ENCODE results near the gene ARHGAP6.

ARHGAP6 gene

DNA sequence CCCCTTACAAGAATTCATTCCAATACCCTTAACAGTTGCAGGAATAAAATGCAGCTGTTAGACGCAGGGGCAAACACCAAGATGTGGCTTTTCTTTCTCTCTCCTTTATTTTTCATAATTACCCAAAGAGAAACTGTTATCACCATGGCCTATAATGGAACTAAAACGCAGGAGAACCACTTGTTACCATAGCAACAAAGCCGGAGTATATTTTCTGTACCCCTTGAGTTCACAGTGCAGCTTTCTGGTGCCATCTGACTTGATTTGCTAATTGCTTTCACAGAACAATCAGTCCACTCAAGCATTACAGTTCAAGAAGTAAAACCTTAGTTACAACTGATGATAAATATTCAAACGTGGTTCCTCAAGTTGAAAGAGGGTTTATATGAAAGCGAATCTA, 214.6 kb downstream of the ARHGAP6 start:
- intact Hi-C loops (cut with DNase I; ENCODE audit: low total_unique reads): no loop called here
- H3K9me3 ChIP-seq: no peaks in the 10 kb centered on the region
- no peak for DNase-seq
- peaks cover 0 to 16% (median 0%) of the 10 kb centered on the region in 4 donors for H3K4me1 ChIP-seq
- no peak for TF ChIP-seq CTCF (IDR thresholded peaks at IDR 0.05)
- H3K27ac ChIP-seq: no peak overlapping the region
- H3K27me3 ChIP-seq: no peaks in the 10 kb centered on the region
- no peaks in the 10 kb centered on the region for H3K36me3 ChIP-seq
- H3K4me3 ChIP-seq: no peak overlapping the region

- no peak overlapping the region for H3K4me3 ChIP-seq
- no peak overlapping the region for H3K27ac ChIP-seq
- TF ChIP-seq CTCF (IDR thresholded peaks at IDR 0.05): no peak
- no peak for DNase-seq
- no peaks in the 10 kb centered on the region for H3K27me3 ChIP-seq
- H3K9me3 ChIP-seq: no peaks in the 10 kb centered on the region
- H3K36me3 ChIP-seq: no peaks in the 10 kb centered on the region
- intact Hi-C loops (cut with DNase I; ENCODE audit: low total_unique reads): no loop called here
- H3K4me1 ChIP-seq: peaks cover 0 to 24% (median 0%) of the 10 kb centered on the region in 4 donors
These were observed 215.4 kb downstream of the ARHGAP6 start for GRCh38 chrX:11450354-11450753.

- Histone ChIP-seq H3K27me3 (no peaks in the 10 kb centered on the region), H3K9me3 (no peaks in the 10 kb centered on the region), H3K36me3 (no peaks in the 10 kb centered on the region), H3K4me1 (peaks cover 0 to 31% (median 0%) of the 10 kb centered on the region in 4 donors), H3K27ac (no peak overlapping the region), H3K4me3 (no peak overlapping the region)
- no peak for DNase-seq
- intact Hi-C loops (cut with DNase I; ENCODE audit: low total_unique reads): no loop called here
- no peak for TF ChIP-seq CTCF (IDR thresholded peaks at IDR 0.05)
These were observed 216.1 kb downstream of the ARHGAP6 start for GRCh38 chrX:11449613-11450012.

GRCh38 chrX:11447418-11447817, 218.3 kb downstream of the ARHGAP6 start:
- no peaks in the 10 kb centered on the region for H3K27me3 ChIP-seq
- H3K9me3 ChIP-seq: no peaks in the 10 kb centered on the region
- H3K27ac ChIP-seq: peak overlapping the region; percentile 57 to 74
- peaks cover 0 to 28% (median 0%) of the 10 kb centered on the region in 4 donors for H3K4me1 ChIP-seq
- no peak for DNase-seq
- no peak overlapping the region for H3K4me3 ChIP-seq
- no peaks in the 10 kb centered on the region for H3K36me3 ChIP-seq
- intact Hi-C loops (cut with DNase I; ENCODE audit: low total_unique reads): no loop called here
- no peak for TF ChIP-seq CTCF (IDR thresholded peaks at IDR 0.05)

- Histone ChIP-seq H3K9me3 (no peaks in the 10 kb centered on the region), H3K27ac (peak overlapping the region; percentile 57 to 74)
These were observed 218.8 kb downstream of the ARHGAP6 start for GRCh38 chrX:11446949-11447348.

More at GRCh38 chrX:11446949-11447348, 218.8 kb downstream of the ARHGAP6 start:
- intact Hi-C loops (cut with DNase I; ENCODE audit: low total_unique reads): no loop called here
- Histone ChIP-seq H3K4me3 (no peak overlapping the region), H3K36me3 (no peaks in the 10 kb centered on the region), H3K4me1 (peaks cover 0 to 26% (median 0%) of the 10 kb centered on the region in 4 donors), H3K27me3 (no peaks in the 10 kb centered on the region)
- DNase-seq: no peak
- no peak for TF ChIP-seq CTCF (IDR thresholded peaks at IDR 0.05)
